Astrocyte of the cerebellum (primary cell): Measurements from ENCODE around the gene THSD7B.

Experiments used
- DNase-seq: peaks from one replicate; pipeline ENCODE4 v3.0.0-alpha.2; 2011; ENCODE audit warnings: low read depth
- H3K4me3 ChIP-seq: 2 replicates; pipeline ENCODE4 v1.5.1; 2011; ENCODE audit warnings: mild to moderate bottlenecking, low read depth, low read length, moderate library complexity
- CTCF ChIP-seq: IDR thresholded peaks from 2 replicates; pipeline ENCODE4 v1.5.1; 2012; ENCODE audit warnings: low read length, low read depth, moderate library complexity, mild to moderate bottlenecking; ENCODE audit errors: missing control alignments
- in situ Hi-C: cut with HindIII; loops from 2 replicates; pipeline ENCODE4 v1.10.0; 2017; ENCODE audit warnings: low sequenced_read_pairs

THSD7B gene

DNA sequence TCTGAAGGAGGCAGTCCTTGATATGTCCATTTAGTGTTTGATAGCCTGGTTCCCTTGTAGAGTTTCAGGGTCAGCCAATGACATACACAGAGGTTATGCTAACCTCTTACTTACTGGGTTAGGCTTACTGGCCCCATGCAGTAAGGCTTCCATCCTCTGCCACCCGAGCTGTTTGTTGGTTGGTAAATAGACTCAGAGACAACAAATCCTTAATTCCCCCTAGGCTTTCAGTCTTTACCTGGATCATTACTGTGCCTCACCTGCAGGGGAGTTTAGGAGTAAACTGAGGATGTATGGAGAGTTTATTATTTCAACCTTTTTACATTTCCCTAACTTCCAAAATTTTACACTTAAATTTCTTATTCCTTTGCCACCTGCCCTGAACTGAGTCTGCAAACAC, 746.2 kb downstream of the THSD7B start:
- TF ChIP-seq CTCF: no peak
- H3K4me3 ChIP-seq: no peak overlapping the region

GRCh38 chr2:137521653-137522619, 756.6 kb downstream of the THSD7B start:
- in situ Hi-C loops: no loop called here
- no peak for TF ChIP-seq CTCF
- H3K4me3 ChIP-seq: no peak overlapping the region
- no peak for DNase-seq

More for the DNA sequence above, 746.2 kb downstream of the THSD7B start:
- DNase-seq: no peak
- in situ Hi-C loops: no loop called here

- in situ Hi-C loops: no loop called here
- no peak overlapping the region for H3K4me3 ChIP-seq
- DNase-seq: no peak
- TF ChIP-seq CTCF: no peak
Measured at GRCh38 chr2:137522620-137523011, 757.3 kb downstream of the THSD7B start.

GRCh38 chr2:137523931-137524330, 758.6 kb downstream of the THSD7B start:
- no peak overlapping the region for H3K4me3 ChIP-seq
- TF ChIP-seq CTCF: no peak
- no peak for DNase-seq
- in situ Hi-C loops: no loop called here

DNA sequence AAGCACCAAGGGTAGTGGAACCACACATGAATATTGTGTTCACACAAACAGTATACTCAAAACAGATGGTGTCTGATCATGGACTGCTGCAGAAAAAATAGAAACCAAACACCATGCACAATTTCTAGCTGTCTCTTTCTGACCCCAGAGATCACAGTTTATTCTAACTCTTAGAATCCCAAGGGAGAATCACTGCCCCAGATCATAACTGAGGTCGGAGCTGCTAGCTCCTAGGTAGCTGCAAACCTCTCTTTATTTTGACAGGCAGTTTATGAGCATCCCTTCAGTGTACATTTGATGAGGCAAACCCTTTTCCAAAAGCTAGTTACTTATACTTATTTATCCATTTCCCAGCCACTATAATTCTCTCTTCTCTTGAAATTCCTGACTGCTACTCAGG, 759.8 kb downstream of the THSD7B start:
- no peak for DNase-seq
- in situ Hi-C loops: no loop called here
- TF ChIP-seq CTCF: no peak
- no peak overlapping the region for H3K4me3 ChIP-seq

DNA sequence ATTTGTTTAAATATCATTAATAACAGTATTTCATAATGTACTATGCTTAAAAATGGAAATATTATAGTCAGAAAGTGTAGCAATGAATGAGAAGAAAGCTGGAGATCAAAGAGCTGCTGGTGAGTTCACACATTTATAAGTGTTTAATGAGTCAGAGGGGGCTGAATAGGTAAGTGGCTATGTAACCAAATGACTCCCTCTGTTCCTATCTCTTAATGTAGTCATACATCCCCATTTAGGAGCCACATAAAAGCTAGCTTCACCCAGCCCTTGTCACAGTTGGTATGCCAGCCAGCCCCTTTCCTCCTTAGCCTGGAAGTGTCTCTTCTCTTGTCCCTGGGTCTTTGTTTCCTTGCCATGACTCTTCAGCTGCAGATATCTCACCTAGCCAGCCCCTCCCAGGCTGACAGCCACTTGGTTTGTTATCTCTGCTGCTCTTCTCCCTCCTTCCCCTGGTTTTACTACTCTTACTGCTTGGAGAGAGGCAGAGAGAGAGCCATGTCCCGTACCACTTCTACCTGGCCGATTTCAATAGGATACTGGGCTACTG, 760.4 kb downstream of the THSD7B start:
- no peak for DNase-seq
- no peak for TF ChIP-seq CTCF
- no peak overlapping the region for H3K4me3 ChIP-seq
- in situ Hi-C loops: no loop called here
